ENCODE measurements around the gene DDX47. TPM values are rescaled to one million over a fixed set of nuclear protein-coding genes. Genes with fewer than 3 reads are reported as not detected.

The DDX47 gene
- total and polyA plus RNA-seq, 9 of the 15 experiments (the other 6 are each of a cell fraction or from before 2014, with no cell fraction given): 39.4 to 186 (median 64.4) TPM

DNA sequence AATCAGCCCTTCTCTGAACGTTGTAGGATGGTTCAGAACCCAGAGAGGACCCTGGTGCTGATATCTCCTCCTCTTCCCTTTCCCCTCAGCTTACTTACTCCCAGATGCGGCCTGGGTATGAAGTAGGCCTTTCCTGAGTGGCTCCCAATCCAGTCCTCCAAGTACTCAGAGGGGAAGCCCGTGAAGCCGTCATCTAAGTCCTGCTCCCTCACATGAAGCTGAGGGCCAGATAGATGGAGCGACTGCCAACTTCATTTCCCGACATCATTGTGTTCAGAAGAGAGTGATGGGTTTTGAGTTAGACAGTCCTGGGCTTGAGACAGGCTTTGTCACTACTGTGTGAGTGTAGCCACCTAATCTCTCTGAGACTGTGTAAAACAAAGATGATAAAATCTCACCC, 25.0 kb upstream of the DDX47 start:
- Histone ChIP-seq H3K27ac (ENCODE audit: extremely low read depth, low read depth, low read length) (no peak overlapping the region), H3K27me3 (ENCODE audit: control insufficient read depth in 2 of 2, insufficient read depth in 2 of 2, low read length in 2 of 2) (no peaks in the 10 kb centered on the region), H3K4me2 (ENCODE audit: insufficient read depth, low read length) (peak overlapping the region; percentile 94; the same call in 1 of the 2 replicates), H2AFZ (ENCODE audit: low read depth, low read length) (peak overlapping the region; percentile 19; the same call in 1 of the 2 replicates), H3K4me1 (replicated peaks in 1 of 2; ENCODE audit: control insufficient read depth in 2 of 2, insufficient read depth in 2 of 2, low read length in 2 of 2) (peaks cover 16 to 42% of the 10 kb centered on the region in 2 experiments), H3K79me2 (ENCODE audit: control insufficient read depth, insufficient read depth, low read length) (peaks cover 17% of the 10 kb centered on the region; the same call in 2 of the 3 replicates), H3K36me3 (ENCODE audit: control insufficient read depth, insufficient read depth, low read length) (no peaks in the 10 kb centered on the region), H3K9ac (ENCODE audit: insufficient read depth in 1 of 2, low read depth in 2 of 2, low read length in 2 of 2) (peak overlapping the region in 1 of 2 experiments; percentile 81; a peak in 1 of 4 replicates), H3K9me3 (replicated peaks; ENCODE audit: control insufficient read depth, insufficient read depth, low read depth, low read length) (no peaks in the 10 kb centered on the region), H3K4me3 (no peak overlapping the region), H4K20me1 (replicated peaks; ENCODE audit: control insufficient read depth, insufficient read depth, low read length) (no peaks in the 10 kb centered on the region), H3K9me1 (ENCODE audit: control insufficient read depth, insufficient read depth, low read length) (no peaks in the 10 kb centered on the region)
- TF ChIP-seq SMAD2 (IDR thresholded peaks at IDR 0.05; ENCODE audit: low read depth, low read length): no peak
- TF ChIP-seq GABPB2 (CRISPR knock-in tag; conservative IDR thresholded peaks at IDR 0.05): no peak
- TF ChIP-seq PTRF (tag; IDR thresholded peaks at IDR 0.05): no peak
- no peak for TF ChIP-seq PHF20 (IDR thresholded peaks at IDR 0.05; ENCODE audit: partially characterized antibody)
- no peak for TF ChIP-seq NFIX (CRISPR knock-in tag; IDR thresholded peaks at IDR 0.05; ENCODE audit: low read depth)
- TF ChIP-seq CTCFL (IDR thresholded peaks at IDR 0.05; ENCODE audit: borderline replicate concordance, insufficient read depth, low read depth, low read length, poor library complexity, severe bottlenecking): no peak
- TF ChIP-seq BRF1 (IDR thresholded peaks at IDR 0.05; ENCODE audit: borderline replicate concordance, extremely low read depth, insufficient read length): no peak
- TF ChIP-seq ZNF24 (IDR thresholded peaks at IDR 0.05): no peak
- no peak for TF ChIP-seq SMARCE1 (IDR thresholded peaks at IDR 0.05)
- no peak for TF ChIP-seq L3MBTL2 (IDR thresholded peaks at IDR 0.05)
- TF ChIP-seq ZNF347 (CRISPR knock-in tag; IDR thresholded peaks at IDR 0.05; ENCODE audit: low read depth): no peak
- FAIRE-seq (no peak), DNase-seq (ENCODE audit: extremely low read depth in 1 of 4, low spot score in 3 of 4) (no peak), ATAC-seq (no peak)
- intact Hi-C loops (cut with micrococcal nuclease): loop anchor here (1.0 to 5.0 kb wide), 5 partner anchors 25 to 424 kb away; partner anchors contain the start of gene DDX47
- WGBS (ENCODE audit: insufficient coverage, low coverage, missing lambda C conversion rate): 71% methylated on average over 5 of the region's 6 CpGs
- POLR2A ChIA-PET: interaction anchor here (0.7 to 1.4 kb wide), 5 partner anchors 8 to 298 kb away, joined by 3 to 4 read pairs (median 3); no protein-coding TSS in a partner anchor
- in situ Hi-C loops (cut with MboI): no loop called here
- CTCF ChIA-PET (ENCODE audit: low intra/inter-chr PET ratio): no interaction called here
- BruUV-seq (replicated peaks): no TSS peak
